ENCODE results near the gene SLC12A8. TPM values are rescaled to one million over a fixed set of nuclear protein-coding genes. Genes with fewer than 3 reads are reported as not detected.
A peak's percentile ranks its signal among the peaks of the same experiment; 100 is the strongest.

The SLC12A8 gene
- total RNA-seq: 18.7 and 28.3 TPM in 2 replicates

GRCh38 chr3:125212509-125213363 is at the start of gene SLC12A8:
Gene SLC12A8, minus strand, starts transcription at chr3:125212748. Its CDS starts 1,399 bp downstream, at chr3:125211349.
- no peak for DNase-seq (ENCODE audit: low read depth)

GRCh38 chr3:125262161-125262560 is 49.6 kb upstream of the SLC12A8 start:
- no peak for DNase-seq (ENCODE audit: low read depth)

DNA sequence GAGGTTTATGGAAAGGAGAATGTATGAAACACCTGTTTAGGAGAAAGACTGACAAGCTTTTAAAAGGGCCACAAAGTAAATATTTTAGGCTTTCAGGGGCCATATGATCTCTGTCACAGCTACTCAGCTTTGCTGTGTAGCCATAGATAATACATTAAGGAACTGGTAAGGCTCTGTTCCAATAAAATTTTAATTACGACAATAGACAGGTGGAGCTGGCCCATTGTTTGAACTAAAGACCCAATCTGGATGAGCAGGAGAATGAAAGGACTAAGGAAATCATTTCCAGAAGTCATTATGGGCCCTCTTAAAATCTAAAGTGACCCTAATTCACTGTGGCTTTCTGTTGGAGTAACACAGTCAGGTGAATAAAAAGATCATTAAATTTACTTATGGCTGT is 48.5 kb upstream of the SLC12A8 start:
- no peak for DNase-seq (ENCODE audit: low read depth)

DNA sequence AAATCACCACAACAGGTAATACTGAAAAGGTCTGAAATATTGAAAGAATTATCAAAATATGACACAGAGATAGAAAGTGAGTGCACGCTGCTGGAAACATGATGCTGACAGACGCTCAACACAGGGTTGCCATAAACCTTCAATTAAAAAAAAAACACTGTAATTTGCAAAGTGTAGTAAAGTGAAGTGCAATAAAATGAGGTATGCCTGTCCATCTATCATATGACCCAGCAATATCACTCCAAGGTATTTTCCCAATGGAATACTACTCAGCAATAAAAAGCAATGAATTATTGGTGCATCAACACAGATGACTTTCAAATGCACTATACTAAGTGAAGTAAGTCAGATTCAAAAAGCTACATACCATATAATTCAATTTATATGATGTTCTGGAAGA is 47.6 kb upstream of the SLC12A8 start:
- DNase-seq (ENCODE audit: low read depth): no peak

DNA sequence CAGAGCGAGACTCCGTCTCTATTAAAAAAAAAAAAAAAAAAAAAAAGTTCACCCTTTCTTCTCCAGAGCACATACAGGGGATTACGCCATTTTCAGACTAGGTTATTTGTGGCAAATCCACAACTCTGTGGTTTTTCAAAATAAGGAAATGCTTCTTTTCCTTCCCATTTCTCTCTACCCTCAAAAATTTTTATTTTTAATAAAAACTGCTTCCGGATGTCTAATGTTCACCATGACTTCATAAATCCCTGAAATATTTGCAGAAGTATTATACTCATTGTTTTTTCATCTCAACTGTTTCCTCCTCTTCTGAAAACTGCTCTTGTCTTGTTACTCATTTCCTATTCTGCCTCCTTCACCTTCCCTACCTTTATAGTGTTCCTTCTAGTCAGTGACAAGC is 45.0 kb upstream of the SLC12A8 start:
- no peak for DNase-seq (ENCODE audit: low read depth)

GRCh38 chr3:125256675-125257074 is 44.1 kb upstream of the SLC12A8 start:
- DNase-seq (ENCODE audit: low read depth): no peak

DNA sequence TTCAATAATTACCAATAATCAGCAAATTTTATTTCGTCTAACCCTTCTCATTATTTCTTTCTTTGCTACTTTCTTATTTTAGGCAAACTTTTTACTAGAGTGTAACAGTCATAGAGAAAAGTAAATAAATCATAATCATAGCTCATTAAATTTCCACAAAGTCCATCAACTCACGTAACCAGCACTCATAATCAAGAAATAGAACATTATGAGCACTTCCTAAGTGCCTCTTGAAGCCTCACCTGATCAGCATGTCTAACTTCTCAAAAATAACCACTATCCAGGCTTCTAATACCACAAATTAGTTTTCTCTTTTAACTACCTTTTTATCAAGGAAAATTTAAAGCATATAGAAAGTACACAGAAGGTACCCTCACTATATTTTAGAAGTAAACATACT is 38.4 kb upstream of the SLC12A8 start:
- no peak for DNase-seq (ENCODE audit: low read depth)

GRCh38 chr3:125246237-125246636 is 33.7 kb upstream of the SLC12A8 start:
- DNase-seq (ENCODE audit: low read depth): no peak

GRCh38 chr3:125245521-125245920 is 33.0 kb upstream of the SLC12A8 start:
- peak; percentile 15 for DNase-seq (ENCODE audit: low read depth)

DNA sequence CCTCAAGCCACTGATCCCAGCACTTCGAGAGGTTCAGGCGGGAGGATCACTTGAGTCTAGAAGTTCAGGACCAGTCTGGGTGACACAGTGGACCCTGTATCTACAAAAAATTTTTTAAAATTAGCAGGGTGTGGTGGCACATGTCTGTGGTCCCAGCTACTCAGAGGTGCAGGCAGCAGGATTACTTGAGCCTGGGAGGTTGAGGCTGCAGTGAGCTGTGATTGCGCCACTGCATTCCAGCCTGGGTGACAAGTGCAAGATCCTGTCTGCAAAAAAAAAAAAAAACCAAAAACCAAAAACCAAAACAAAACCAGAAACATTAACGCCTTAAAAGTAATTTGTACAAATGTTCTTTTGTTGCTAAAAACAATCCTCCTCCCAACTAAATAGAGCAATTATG is 27.9 kb upstream of the SLC12A8 start:
- peak; percentile 59 for DNase-seq (ENCODE audit: low read depth)

- DNase-seq (ENCODE audit: low read depth): no peak
Observed at GRCh38 chr3:125239266-125239665, 26.7 kb upstream of the SLC12A8 start.

DNA sequence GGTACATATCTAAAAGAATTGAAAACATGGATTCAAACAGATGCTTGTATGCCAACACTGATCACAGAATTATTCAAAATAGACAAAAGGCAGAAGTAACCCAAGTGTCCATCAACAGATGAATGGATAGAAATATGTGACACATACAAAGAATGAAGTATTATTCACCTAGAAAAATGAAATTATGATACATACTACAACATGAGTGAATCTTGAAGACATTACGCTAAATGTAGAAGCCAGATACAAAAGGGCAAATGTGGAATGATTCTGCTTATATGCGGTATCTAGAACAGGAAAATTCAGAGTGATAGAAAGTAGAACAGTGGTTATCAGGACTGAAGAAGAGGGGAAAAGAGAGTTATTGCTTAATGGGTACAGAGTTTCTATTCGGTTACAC is 26.2 kb upstream of the SLC12A8 start:
- no peak for DNase-seq (ENCODE audit: low read depth)

DNA sequence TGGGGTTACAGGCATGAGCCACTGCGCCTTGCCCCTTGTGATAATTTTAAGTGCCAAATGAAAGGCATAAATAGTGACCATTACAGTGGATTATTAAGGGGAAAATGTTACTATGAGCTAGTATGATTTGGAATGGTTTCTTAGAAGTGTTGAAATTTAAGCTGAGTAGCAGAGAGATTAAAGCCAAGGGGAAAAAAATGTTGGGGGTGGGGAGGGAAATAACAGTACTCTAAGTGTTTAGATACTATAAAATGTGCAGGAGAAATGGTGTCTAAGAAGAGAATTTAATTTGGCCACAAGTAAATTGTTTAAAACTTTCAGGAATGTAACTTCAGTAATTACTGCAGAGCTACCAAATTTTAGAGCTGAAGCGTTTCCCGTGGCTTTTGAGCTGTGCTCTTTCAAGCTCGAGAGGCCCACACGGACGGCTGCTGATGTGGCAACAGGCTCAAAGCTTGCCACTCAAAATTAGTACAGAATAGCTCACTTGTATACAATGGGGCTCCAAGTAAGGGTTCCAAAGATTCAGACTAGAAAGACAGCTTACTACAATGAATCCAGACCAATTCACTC is 23.9 kb upstream of the SLC12A8 start:
- DNase-seq (ENCODE audit: low read depth): no peak

DNA sequence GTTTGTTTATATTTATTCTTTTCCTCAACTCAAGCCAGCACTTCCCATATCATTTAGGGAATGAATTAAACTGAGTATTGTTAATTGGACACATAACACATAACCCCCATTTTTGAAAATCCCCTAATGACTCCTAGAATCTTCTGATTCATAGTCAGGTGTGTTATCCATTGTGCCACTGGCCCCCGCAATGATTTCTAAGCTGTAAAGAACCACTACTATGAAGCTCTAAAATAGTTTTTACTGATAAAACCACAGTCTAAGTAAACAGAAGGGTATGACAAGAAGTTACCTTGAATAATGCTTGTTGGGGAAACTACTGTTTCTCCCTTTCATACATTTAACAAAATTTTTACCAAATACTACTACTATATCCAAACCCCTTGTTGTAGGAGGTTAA is 22.3 kb upstream of the SLC12A8 start:
- peak; percentile 29 for DNase-seq (ENCODE audit: low read depth)

GRCh38 chr3:125232401-125232800 is 19.9 kb upstream of the SLC12A8 start:
- DNase-seq (ENCODE audit: low read depth): no peak

GRCh38 chr3:125231895-125232294 is 19.3 kb upstream of the SLC12A8 start:
- peak; percentile 84 for DNase-seq (ENCODE audit: low read depth)

GRCh38 chr3:125229707-125230106 is 17.2 kb upstream of the SLC12A8 start:
- DNase-seq (ENCODE audit: low read depth): no peak

- no peak for DNase-seq (ENCODE audit: low read depth)
Observed at GRCh38 chr3:125229168-125229567, 16.6 kb upstream of the SLC12A8 start.

- no peak for DNase-seq (ENCODE audit: low read depth)
Observed at GRCh38 chr3:125221831-125222230, 9.3 kb upstream of the SLC12A8 start.

DNA sequence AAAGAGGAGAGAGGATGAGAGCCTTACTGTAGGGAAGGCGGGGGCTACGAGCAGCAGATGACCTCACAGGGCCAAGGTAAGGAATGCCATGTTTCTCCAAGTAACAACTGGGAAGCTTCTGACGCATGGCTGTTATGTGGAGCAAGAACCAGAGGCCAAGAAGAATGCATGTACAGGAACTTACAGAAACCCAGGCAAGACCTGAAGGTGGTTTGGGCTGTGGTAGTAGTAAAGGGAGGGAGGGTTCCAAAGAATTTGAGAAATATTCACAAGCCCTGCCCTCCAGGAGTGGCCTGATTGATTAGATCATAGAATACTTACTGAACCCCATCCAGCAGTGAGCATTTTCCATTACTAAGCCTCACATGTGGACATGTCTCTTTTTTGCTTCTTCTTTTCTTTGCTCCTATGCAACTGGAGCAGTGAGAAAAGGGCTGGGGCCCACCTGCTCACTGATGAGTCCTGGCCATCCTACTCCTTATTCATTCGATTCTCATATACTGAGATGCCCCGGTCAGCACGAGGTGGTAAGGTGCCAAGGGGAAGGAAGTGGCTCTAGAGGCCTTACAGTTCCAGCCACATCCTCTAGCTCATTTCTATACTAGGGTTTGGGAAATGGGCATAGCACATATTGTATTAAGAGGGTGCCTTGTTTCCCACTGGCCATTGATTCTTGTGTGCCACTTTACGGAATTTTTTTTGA is 8.3 kb upstream of the SLC12A8 start:
- DNase-seq (ENCODE audit: low read depth): no peak

DNA sequence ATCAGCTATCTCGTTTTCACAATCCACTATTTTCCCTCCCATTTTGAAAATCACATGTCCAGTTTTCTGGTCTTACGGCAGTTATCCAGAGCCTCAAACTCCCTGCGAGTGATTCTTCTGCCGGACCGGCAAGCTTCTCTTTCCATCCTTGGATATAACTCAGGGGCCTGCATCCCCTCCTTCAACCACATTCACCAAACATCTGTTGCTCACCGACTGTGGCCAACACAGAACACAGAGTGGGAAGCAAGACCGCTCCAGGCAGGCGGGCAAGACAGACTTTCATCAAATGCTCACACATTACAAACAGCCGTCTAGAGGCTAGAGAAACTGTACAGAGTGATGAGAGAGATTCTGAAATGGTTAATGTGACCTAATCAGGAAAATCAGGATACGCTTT is 7.6 kb upstream of the SLC12A8 start:
- DNase-seq (ENCODE audit: low read depth): no peak

DNA sequence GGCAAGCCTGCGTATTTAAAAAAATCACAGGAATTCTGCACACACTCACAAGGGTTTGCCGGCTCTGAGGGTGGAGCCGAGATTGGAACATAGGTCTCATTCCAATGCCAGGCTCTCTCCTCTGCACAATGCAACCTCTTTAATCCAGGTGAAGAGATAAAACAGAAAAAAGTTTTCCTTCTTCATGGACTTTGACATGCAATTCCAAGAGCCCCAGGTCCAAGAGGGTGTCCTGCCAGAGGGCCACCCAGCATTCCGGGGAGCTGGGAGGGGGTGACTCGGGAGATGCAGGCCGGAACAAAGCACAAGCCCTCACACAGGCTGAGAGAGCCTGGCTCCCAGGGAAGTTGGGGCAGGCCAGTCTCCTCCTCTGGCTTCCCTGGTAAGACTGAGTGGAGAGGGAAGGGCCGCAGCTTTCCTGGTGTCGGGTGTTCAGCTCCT is 6.7 kb upstream of the SLC12A8 start:
- no peak for DNase-seq (ENCODE audit: low read depth)

DNA sequence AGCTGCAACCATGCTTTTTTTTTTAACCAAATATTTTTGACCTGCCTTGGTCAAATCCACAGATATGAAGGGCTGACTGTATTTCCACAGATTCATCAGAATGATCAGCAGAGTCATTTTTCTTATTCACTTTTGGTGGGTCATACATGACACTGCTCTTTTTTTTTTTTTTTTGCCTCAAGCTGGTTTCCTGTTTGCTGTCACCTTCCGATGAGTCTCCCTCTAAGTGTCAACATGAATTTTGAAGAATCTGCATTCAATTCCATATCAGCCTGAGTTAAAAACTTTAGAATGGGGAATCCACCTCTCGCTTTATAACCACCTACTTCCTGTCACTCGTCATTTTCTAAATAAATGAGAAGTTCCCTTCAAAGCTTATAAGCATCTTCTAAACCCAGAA is 2.2 kb upstream of the SLC12A8 start:
- no peak for DNase-seq (ENCODE audit: low read depth)
